ENCODE data around the gene GPR68.
"Not testable (repeated sequence)": the region's sequence is repeated elsewhere in the genome, so short reads cannot be mapped to it uniquely, and the experiment has no call there.

- TF ChIP-seq, protein P1, sequence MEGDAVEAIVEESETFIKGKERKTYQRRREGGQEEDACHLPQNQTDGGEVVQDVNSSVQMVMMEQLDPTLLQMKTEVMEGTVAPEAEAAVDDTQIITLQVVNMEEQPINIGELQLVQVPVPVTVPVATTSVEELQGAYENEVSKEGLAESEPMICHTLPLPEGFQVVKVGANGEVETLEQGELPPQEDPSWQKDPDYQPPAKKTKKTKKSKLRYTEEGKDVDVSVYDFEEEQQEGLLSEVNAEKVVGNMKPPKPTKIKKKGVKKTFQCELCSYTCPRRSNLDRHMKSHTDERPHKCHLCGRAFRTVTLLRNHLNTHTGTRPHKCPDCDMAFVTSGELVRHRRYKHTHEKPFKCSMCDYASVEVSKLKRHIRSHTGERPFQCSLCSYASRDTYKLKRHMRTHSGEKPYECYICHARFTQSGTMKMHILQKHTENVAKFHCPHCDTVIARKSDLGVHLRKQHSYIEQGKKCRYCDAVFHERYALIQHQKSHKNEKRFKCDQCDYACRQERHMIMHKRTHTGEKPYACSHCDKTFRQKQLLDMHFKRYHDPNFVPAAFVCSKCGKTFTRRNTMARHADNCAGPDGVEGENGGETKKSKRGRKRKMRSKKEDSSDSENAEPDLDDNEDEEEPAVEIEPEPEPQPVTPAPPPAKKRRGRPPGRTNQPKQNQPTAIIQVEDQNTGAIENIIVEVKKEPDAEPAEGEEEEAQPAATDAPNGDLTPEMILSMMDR (IDR thresholded peaks at IDR 0.05; ENCODE audit: low read length), result not testable (repeated sequence)
- TF ChIP-seq EZH2phosphoT487 (IDR thresholded peaks at IDR 0.05; ENCODE audit: low read length), result not testable (repeated sequence)
Measured at GRCh38 chr14:91182753-91183152, 61.8 kb downstream of the GPR68 start.
